HG02870 (cell line): ENCODE measurements around the gene ITGA5.

Source experiments
- ATAC-seq: cut with Tn5 transposase; IDR thresholded peaks from one replicate; pipeline ENCODE4 v1.9.1; 2021; ENCODE audit warnings: mild to moderate bottlenecking, moderate library complexity; ENCODE audit not compliant: unreplicated experiment

Gene ITGA5

DNA sequence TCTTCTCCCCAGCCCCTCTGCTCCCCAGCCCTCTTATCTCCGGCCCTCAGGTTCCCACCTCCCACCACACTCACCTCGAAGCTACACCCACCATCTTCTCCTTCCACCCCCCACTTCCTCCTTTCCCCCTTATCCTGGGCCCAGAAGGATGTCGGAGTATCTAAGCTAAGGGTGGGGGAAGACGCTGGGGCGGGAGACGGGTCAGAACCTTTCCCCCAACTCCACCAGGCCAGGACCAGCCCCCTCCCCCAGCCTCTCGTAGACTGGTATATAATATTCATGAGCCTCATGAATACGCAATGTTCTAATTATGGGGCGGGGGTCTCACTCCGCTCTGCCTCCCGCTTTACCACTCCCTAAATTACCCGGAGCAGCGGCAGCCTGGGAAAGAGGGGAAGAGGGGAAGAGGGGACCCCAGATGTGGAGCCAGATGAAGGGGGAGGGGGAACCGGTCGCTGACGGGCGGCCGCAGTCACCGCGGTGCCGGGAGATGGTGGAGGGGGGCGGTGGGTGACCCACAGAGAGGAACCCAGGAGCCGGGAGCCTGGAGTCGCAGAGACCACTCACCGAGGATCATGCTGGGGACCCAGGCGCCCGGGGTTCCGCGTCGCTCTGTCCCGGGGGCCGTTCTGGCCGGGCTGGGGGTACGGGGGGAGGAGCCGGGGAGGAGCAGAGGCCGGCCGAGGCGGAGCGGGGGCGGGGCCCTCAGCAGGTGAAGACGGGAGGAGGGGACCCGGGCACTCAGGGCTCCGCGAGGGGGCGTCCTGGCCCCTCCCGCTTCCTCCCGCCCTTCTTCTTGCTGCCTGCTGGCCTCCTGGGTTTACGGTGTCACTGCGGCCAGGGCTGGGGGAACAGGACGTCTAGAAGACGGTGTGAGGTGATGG, 28.2 kb downstream of the ITGA5 start:
- ATAC-seq = no peak

DNA sequence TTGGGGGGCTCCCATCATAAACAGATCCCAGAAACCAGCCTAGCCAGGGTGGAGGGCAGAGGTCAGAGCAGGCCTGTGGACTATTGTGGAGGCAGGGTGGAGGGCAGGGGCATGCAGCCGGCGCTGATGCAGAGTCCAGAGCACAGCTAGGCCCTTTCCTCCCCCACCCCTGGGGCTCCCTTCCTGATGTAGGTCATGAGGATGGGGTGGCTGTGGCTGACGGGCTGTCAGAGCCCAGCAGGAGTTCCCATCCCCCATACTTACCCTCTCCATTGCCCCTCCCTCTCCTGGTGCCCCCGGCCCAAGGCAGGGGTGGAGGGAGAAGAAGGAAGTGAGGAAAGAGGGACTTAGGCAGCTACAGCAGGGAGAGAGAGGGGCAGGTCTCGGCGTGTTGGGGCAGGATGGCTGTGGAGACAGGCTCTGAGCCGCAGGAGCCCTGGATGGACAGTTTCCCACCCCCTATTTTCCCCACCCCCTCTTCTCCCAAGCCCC, 28.8 kb downstream of the ITGA5 start:
- ATAC-seq = no peak

DNA sequence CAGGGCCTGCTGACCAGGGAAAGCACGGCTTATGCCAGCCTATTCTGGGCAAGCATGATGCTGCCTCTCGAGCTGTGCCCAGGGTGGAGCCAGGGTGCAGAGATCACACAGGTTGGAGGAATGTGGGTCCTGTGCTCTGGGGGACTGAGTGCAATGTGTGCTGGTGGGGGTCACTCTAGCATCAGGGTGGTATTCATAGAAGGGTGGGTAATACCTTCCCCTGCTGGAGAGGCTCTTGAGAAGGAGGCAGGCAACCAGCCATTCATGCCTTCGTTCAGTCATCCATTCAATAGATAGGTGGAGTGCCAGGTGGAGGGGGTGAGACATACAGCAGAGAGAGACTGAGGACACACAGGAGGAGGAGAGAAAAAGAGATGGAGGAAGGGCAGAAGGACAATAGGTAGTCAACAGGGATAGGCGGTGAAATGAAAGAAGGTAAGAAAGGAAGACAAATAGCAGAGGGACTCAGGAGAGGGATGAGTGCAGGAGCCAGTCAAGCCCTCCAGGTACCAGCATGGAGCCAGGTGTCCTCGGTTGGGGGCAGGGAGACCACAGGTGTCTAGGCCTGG, 29.4 kb downstream of the ITGA5 start:
- ATAC-seq = no peak

DNA sequence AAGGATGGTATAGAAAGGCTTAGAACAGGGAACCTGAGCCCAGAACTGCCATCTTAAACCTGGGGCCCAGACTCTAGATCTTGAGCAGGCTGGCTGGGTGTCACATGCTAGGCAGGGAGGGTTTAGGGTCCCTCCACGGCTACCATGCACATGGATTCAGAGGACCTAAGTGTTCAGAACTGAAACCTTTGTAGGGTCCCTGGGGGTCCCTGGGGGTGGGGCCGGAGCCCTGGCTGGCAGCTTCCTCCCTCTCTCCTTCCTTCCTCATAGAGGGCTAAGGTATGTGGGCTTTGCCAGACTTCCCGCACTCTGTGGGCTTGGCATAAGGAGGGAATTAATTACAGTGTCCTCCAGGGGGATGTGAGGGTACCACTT, 29.9 kb downstream of the ITGA5 start:
- ATAC-seq = no peak

DNA sequence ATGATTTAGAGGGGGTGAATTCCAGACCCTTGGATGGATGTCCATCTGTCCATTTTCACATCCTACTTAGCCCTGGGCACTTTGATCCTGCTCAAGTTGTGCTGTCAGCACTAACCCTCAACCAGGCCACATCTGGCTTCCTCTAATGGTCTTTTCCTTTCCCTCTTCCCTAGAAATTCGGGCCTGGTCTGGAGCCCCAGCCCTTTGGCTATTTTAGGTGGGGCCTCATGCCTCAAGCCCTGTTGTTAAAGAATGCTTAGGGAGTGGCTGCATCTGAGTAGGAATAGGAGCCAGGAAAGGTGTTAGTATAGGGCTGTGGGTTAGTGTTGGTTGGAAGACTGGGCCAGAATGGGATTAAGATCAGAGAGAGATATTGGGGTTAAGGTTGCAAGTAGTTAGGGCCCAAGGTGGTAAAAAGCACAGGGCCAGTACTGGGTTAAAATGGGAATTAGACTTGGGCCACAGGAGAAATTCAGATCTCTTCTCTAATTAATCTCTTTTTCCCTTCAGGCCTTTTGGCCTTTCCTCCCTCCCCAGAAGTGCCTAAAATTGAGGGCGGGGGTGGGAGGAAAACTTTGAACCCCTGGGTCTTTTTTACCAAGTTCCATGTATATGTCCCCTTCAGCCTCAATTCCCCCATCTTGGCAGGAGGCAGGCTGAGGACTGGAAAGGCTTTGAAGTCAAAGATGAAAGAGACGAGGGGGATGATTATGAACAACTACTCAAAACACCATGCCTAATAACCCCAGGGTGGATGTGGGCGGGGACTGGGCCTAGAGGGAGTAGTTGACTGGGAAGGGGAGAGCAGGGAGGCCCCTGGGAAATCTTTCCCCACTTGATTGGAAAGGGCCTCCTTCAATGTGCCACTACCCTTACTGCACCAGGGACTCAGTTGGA, 30.6 kb downstream of the ITGA5 start:
- no peak for ATAC-seq

DNA sequence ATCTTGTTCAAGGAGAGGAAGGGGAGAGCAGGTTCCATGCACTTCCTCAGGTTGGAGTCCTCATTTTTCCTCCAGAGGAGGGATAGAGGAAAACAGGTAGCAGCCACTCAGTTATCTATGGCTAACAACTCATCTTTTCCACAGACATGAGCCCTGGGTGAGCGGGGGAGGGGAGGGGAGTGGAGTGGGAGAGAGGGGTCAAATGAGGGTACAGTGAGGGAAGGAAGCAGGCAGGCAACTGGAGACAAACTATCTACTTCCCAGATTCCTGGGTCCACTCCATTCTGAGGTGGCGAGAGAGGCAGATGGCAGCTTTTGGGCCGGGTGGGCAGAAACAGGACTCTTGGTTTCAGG, 32.0 kb downstream of the ITGA5 start:
- no peak for ATAC-seq

DNA sequence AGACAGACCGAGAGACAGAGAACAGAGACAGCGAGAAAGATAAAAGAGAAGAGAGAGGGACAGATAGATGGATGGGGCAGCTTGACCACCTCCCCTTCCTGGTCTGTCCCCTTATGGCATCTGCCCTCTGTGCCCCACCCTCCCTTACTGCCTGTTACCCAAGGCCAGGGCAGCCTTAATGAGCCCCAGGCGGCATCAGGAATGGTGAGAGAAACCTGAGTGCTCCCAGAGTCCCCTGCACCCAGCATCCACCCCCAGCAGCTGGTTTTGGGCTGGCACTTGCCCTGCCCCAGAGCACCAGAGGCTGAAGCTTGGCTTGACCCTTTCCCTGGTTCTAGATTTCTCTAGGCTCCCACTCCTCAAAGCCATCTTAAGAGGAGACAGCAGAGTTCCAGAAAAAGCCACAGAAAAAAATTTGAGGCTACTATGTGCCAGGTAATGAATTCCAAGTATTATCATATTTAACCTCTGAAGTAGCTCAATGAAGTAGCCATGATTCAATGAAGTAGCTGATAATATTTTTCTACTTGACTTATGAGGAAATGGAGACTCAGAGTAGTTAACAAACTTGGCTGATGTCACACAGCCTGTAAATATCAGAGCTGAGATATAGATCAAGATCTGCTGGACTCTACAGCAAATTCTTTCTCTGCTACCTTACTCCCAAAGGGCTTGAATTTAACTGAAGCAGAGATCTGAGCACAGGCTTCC, 32.5 kb downstream of the ITGA5 start:
- ATAC-seq = no peak

DNA sequence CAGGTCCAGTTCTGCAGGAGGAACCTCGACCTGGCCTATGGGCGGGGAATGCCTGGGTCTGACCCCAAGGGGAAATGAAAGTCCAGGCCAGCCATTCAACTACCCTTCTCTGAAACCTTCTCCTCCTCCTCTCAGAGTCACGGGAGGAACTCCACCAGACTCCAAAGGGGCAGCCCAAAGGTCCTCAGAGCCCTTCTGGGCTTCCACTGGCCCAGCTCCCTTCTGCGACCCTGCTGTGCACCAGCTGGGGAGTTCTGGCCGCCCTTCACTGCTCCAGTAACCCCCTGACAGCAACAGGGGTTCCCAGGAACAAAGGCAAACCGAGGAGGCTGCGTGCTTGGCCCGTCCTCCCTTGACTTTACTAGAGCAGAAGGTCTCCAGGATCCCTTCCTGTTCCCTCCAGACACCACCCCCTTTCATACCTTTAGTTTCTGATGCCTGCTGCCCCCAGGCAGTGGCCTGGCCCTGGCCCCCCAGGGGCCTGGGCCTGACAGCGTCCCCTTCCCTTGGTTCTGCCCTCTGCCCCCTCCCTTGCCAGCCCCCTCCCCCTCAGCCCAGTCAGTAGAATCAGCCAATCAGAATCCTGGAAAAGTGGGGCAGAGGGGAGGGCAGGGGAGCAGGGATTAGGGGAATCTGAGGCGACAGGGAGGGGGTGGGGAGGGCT, 33.7 kb downstream of the ITGA5 start:
- peak; percentile 68 for ATAC-seq

DNA sequence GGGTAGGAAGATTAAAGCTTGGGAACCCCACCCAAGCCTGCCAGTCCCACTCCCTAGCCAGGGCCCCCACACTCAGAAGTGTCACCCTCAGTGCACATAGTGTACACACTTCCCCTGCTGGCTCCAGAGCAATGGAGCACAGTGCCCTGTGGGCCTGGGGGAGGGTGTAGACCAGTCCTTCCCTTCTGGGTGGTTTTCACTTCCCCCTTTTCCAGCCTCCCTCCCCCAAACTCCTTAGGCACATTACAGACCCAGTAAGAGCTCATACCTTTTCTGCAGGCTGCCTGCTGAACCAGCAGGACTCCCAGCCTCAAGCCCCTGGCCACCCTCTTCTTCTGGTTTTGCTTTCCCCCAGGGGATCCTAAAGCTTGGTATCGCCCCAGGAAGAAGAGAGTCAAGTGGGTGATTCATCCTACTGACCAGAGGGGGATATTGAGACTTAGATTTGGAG, 34.5 kb downstream of the ITGA5 start, which contains the start of gene ZNF385A:
ZNF385A (minus strand) TSS at position 143 of the 451 bp plus-strand sequence. CDS start 219 bp downstream, outside the sequence.
- ATAC-seq = no peak

DNA sequence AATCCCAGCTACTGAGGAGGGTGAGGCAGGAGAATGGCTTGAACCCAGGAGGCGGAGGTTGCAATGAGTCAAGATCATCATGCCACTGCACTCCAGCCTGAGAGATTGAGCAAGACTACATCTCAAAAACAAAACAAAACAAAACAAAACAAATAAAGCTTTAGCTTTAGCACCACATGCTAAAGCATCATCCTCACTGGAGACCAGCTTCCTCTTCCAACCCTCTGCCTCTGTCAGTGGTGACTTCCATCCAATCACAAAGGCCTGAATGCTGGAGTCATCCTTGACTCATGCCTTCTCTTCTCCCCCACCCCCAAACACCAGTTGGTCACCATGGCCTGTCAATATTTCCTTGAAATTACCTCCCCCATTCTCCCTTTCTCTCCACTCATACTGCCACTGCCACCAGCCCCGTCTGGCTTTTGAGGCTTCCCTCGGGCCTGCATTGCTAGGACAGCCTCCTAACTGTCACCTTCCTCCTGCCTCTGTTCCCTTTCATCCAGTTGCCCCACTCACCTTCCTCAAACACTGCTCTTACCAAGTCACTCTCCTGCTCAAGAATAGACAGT, 35.9 kb downstream of the ITGA5 start:
- no peak for ATAC-seq

DNA sequence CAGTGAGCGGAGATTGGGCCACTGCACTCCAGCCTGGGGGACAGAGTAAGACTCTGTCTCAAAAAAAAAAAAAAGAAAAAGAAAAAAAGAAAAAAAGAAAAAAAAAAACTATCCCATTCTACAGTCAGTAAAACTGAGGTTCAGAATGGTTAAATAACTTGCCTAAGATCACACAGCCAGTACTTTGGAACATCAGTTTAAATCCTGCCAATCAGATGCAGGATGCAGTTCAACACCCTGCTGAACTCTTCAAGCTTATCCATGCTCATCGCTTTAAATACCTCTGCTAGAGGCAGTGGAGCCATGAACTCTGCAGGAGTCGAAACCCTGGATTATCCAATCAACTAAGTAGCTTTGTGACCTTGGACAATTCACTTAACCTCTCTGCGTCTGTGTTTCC, 37.9 kb downstream of the ITGA5 start:
- ATAC-seq = no peak

DNA sequence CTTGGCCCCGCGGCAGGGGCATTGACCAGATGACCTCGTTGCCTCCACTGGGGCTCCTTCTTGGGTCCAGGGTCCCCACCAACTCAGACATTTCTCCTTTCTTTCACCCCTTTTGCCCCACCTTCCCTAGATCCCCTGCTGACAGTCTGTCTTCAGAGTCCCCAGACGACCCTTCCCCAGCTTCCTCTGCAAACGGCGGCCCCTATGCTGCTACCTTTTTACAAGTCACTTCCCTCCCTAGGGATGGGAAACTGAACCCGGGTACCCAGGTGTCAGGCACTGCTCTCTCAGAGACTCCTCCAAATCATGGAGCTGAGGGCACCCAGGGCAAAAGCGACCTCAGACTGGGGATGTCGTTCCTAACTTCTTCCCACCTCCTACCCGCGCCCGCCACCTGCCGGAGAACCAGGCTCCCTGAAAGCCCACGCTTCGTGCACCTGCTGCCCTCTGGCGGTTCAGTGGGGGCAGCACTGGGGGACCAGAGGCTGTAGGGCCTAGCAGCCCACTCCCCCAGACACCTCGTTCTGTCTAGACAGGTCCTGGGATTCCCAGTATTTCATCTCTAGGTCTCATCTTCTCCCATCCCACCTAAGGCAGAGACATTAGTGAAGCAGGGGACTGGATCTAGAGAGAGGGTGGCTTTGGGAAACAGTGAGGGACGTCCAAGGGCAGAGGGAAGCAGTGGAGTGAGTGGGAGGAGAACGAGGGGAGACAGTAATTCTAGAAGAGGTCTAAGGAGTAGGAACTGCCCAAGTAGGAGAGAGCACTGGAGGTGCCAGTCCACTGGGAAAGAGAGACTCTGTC, 39.5 kb downstream of the ITGA5 start:
- peak; percentile 60 for ATAC-seq

DNA sequence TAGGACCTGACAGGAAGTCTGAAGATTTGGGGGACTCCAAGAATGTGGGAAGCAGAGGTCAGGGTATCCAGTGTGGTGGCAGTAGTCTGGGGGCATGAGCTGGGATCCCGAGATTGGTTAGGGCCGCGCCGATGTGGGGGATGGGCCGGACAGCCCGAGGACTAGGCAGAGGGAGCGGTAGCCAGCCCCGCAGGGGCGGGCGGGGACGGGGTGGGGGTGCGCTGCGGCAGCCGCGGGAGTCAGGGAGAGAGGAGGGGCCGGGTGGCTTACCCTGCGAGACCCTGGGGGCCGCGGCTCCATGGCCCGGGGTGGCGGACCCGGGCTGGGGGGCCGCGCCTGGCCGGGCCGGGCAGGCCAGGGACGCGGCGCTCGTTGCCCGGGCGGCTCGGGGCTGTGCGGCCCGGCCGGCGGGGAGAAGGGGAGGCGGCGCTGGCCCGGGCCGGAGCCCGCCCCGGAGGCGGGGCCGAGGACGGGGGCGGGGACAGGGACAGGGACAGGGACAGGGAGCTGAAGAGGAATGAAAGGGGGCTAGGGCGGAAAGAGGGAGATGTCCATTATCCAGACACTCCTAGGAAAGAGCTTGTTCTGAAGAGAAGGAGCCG, 40.2 kb downstream of the ITGA5 start:
- ATAC-seq = no peak

DNA sequence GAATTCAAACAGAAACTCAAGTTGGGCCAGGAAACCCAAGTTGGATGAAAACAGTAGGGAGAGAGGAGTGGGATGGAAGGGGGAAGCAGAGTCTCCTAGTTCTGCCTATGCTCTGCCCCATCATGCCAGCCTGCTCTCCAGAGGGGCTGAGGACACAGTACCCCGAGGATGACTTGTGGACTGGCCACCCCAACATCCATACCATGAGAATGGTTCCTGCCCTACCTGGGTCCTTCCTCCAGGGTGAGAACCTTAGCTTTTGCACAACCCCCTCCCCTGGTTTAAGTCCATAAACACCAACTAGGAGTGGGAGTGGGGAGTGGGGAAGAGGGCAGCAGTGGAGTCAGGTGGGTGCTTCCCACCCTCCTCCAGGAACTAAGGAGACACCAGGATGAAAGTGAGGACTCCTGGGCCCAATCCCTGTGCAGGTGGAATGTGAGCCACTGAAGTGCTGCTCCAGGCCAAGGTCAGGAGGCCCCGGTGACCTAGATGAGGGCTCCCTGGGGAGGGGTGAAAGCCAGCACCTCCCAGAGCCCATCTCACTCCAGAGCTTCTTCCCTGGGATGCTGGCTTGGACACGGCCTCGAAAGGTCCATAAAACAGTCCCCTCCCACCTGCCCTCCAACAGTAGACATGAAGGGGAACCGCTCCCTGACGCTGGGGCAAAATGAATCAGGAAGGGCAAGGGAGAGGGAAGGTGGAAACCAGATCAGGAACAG, 41.1 kb downstream of the ITGA5 start:
- no peak for ATAC-seq

DNA sequence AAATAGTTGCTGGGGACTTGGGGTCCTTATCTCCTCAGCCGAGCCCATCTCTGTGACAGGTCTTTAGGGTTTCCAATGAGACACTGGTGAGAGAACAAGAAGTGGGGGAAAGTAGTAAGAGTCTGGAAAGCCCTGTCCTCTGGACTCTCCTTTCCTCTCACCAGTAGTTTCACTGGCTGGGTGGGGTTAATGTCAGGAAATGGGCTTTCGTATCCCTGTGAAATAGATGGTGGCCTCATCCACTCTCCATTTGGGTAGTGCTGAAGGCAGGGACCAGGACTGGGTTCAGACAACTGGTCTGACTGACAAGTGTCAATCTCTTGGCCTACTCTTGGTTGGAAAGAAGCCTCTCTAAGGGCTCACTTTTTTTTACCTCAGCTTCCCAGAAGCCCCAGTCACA, 42.1 kb downstream of the ITGA5 start:
- ATAC-seq = no peak

DNA sequence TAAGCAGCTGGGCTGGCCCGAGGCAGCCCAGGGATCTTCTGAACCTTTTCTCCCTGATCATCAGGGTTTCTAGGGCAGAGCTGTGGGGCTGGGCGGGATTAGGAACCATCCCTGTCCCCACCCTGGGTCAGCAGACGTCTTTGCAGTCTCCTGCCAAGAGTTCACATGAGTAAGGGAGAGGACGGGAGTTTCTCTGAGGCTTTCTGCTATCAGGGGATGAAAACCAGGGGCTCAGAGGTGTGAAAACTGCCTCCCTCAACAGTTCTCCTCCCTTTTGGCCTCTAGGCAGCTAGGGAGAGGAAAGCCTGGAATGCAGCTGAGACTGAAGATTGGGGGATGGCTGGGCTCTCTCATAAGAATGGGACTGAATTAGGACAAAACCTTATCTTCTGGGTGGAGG, 42.5 kb downstream of the ITGA5 start:
- ATAC-seq = no peak

DNA sequence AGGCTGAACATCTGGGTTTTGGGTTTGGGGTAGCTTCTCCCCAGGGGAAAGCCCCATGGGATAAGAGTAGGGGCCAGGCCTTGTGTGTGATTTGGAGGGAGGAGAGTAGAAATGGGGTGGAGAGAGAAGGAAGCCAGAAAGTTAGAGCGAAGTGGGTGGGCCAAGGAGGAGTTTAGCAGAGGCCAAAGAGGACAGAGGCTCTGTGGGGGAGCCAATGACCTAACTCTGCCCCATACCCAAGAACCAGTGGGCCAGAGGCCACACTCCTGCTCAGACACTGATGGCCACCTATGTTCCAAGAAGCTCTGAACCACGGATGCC, 43.8 kb downstream of the ITGA5 start:
- ATAC-seq = no peak
